Measurements from ENCODE around the gene SP8. TPM values are rescaled to one million over a fixed set of nuclear protein-coding genes. Genes with fewer than 3 reads are reported as not detected.

SP8 gene
- total RNA-seq, 1 experiment from 2014 or later = not detected

GRCh38 chr7:20744954-20745446 lies 41.7 kb downstream of the SP8 start:
- BruUV-seq (replicated peaks) = no TSS peak
- Histone ChIP-seq H3K4me2 (no peak overlapping the region), H3K36me3 (ENCODE audit: low read depth) (no peaks in the 10 kb centered on the region), H3K4me1 (replicated peaks; ENCODE audit: insufficient read depth) (no peaks in the 10 kb centered on the region; the same call in 1 of the 2 replicates), H3F3A (ENCODE audit: insufficient read depth, low read depth) (no peaks in the 10 kb centered on the region), H3K27ac (no peak overlapping the region), H3K9me2 (ENCODE audit: insufficient read depth) (no peaks in the 10 kb centered on the region; the same call in 1 of the 2 replicates), H4K20me1 (ENCODE audit: insufficient read depth) (no peaks in the 10 kb centered on the region), H3K4me3 (no peak overlapping the region), H3K79me2 (ENCODE audit: low read depth) (no peaks in the 10 kb centered on the region), H2AFZ (no peak overlapping the region), H3K9me3 (ENCODE audit: insufficient read depth, low read depth) (no peaks in the 10 kb centered on the region), H3K27me3 (ENCODE audit: insufficient read depth, low read depth) (no peaks in the 10 kb centered on the region)
- ChIA-PET POLR2A (ENCODE audit: unreplicated experiment) (interaction anchor here (0.6 kb wide), 2 partner anchors 1126 to 1179 kb away, joined by 4 to 5 read pairs; no protein-coding TSS in a partner anchor), CTCF (no interaction called here)
- intact Hi-C loops (cut with micrococcal nuclease; ENCODE audit: unreplicated experiment) = no loop called here
- TF ChIP-seq EZH2 (IDR thresholded peaks at IDR 0.05; ENCODE audit: low read depth) = no peak
- TF ChIP-seq CTCF (conservative IDR thresholded peaks at IDR 0.05) = peak; percentile 50
- DNase-seq = peak in 1 of 2 experiments; percentile 55

GRCh38 chr7:20742913-20743312 lies 43.8 kb downstream of the SP8 start:
- Histone ChIP-seq H3K4me2 (no peak overlapping the region), H3F3A (ENCODE audit: insufficient read depth, low read depth) (no peaks in the 10 kb centered on the region), H4K20me1 (ENCODE audit: insufficient read depth) (no peaks in the 10 kb centered on the region), H3K4me1 (replicated peaks; ENCODE audit: insufficient read depth) (no peaks in the 10 kb centered on the region; the same call in 1 of the 2 replicates), H3K27me3 (ENCODE audit: insufficient read depth, low read depth) (no peaks in the 10 kb centered on the region), H2AFZ (no peak overlapping the region), H3K27ac (no peak overlapping the region), H3K4me3 (no peak overlapping the region), H3K9me3 (ENCODE audit: insufficient read depth, low read depth) (no peaks in the 10 kb centered on the region), H3K36me3 (ENCODE audit: low read depth) (no peaks in the 10 kb centered on the region), H3K9me2 (ENCODE audit: insufficient read depth) (no peaks in the 10 kb centered on the region; the same call in 1 of the 2 replicates), H3K79me2 (ENCODE audit: low read depth) (no peaks in the 10 kb centered on the region)
- no peak for DNase-seq
- CTCF ChIA-PET = no interaction called here
- intact Hi-C loops (cut with micrococcal nuclease; ENCODE audit: unreplicated experiment) = no loop called here
- no TSS peak for BruUV-seq (replicated peaks)
- POLR2A ChIA-PET (ENCODE audit: unreplicated experiment) = no interaction called here
- no peak for TF ChIP-seq EZH2 (IDR thresholded peaks at IDR 0.05; ENCODE audit: low read depth)
- TF ChIP-seq CTCF (conservative IDR thresholded peaks at IDR 0.05) = no peak

GRCh38 chr7:20741801-20742200 lies 44.9 kb downstream of the SP8 start:
- Histone ChIP-seq H3K4me3 (no peak overlapping the region), H3K9me2 (ENCODE audit: insufficient read depth) (no peaks in the 10 kb centered on the region; the same call in 1 of the 2 replicates), H3K9me3 (ENCODE audit: insufficient read depth, low read depth) (no peaks in the 10 kb centered on the region), H3K79me2 (ENCODE audit: low read depth) (no peaks in the 10 kb centered on the region), H4K20me1 (ENCODE audit: insufficient read depth) (no peaks in the 10 kb centered on the region), H3K27me3 (ENCODE audit: insufficient read depth, low read depth) (no peaks in the 10 kb centered on the region), H3K27ac (no peak overlapping the region), H2AFZ (no peak overlapping the region), H3K36me3 (ENCODE audit: low read depth) (no peaks in the 10 kb centered on the region), H3K4me1 (replicated peaks; ENCODE audit: insufficient read depth) (no peaks in the 10 kb centered on the region), H3K4me2 (no peak overlapping the region), H3F3A (ENCODE audit: insufficient read depth, low read depth) (no peaks in the 10 kb centered on the region)
- no peak for DNase-seq
- TF ChIP-seq EZH2 (IDR thresholded peaks at IDR 0.05; ENCODE audit: low read depth) = no peak
- TF ChIP-seq CTCF (conservative IDR thresholded peaks at IDR 0.05) = no peak
- intact Hi-C loops (cut with micrococcal nuclease; ENCODE audit: unreplicated experiment) = no loop called here
- POLR2A ChIA-PET (ENCODE audit: unreplicated experiment) = no interaction called here
- BruUV-seq (replicated peaks) = no TSS peak
- CTCF ChIA-PET = no interaction called here

All from PC-9 (cell line).